Panc1 (cell line): ENCODE measurements around the gene NTRK2. TPM values are rescaled to one million over a fixed set of nuclear protein-coding genes. Genes with fewer than 3 reads are reported as not detected.

ENCODE experiments used
- ATAC-seq: fragments of 200-7000 bp; cut with Tn5 transposase; 2 replicates; pipeline ENCODE4 v1.9.1; 2020; ENCODE audit warnings: mild to moderate bottlenecking, moderate library complexity
- BruUV-seq: library from RNA; stranded (reverse); fragments of 400-500 nt; replicated peaks from 2 replicates; lab custom pipeline; 2021; lab: Mats Ljungman, UMichigan
- CTCF ChIA-PET: fragments of 300-600 bp; sonication (Branson Sonifier 250); formaldehyde crosslinking; loops from one replicate; lab custom pipeline; 2022; ENCODE audit warnings: antibody characterized with exemption; lab: Charles Lee
- POLR2A ChIA-PET: fragments of 300-600 bp; sonication (Branson Sonifier 250); formaldehyde crosslinking; loops from one replicate; lab custom pipeline; 2022; ENCODE audit warnings: antibody characterized with exemption; lab: Charles Lee
- DNase-seq: peaks from one replicate; pipeline ENCODE4 v3.0.0-alpha.2; 2010; ENCODE audit warnings: low read depth, low spot score
- H3K27ac ChIP-seq: 2 replicates; pipeline ENCODE4 v1.5.1; 2011; ENCODE audit warnings: mild to moderate bottlenecking, low read length, inconsistent platforms
- H3K27me3 ChIP-seq: fragments of 200-500 bp; sonication (Bioruptor generic); 2 replicates; pipeline ENCODE4 v1.6.0; 2014; ENCODE audit warnings: low read length, inconsistent platforms; ENCODE audit not compliant: control insufficient read depth, insufficient read depth
- H3K36me3 ChIP-seq: fragments of 200-500 bp; sonication (Bioruptor generic); 2 replicates; pipeline ENCODE4 v1.5.1; 2014; ENCODE audit warnings: inconsistent platforms, mild to moderate bottlenecking, low read length, moderate library complexity; ENCODE audit not compliant: control insufficient read depth, insufficient read depth
- H3K4me1 ChIP-seq: 2 replicates; pipeline ENCODE4 v1.5.1; 2011; ENCODE audit warnings: inconsistent platforms, mild to moderate bottlenecking, low read length, moderate library complexity; ENCODE audit not compliant: control insufficient read depth, insufficient read depth
- H3K4me3 ChIP-seq, 2 experiments: 2 replicates each; pipeline ENCODE4 v1.5.1; 2011 to 2012; ENCODE audit warnings: low read depth in 2 of 2, low read length in 2 of 2, mild to moderate bottlenecking in 2 of 2, inconsistent platforms in 1 of 2, moderate library complexity in 1 of 2
- H3K9me3 ChIP-seq: fragments of 200-500 bp; sonication (Bioruptor generic); 2 replicates; pipeline ENCODE4 v1.5.1; 2014; ENCODE audit warnings: low read depth, mild to moderate bottlenecking, inconsistent platforms, low read length, moderate library complexity; ENCODE audit not compliant: control insufficient read depth, insufficient read depth
- CTCF ChIP-seq: fragments of 450-650 bp; IDR thresholded peaks from 2 replicates; pipeline ENCODE4 v1.5.1; 2017; ENCODE audit warnings: mild to moderate bottlenecking
- POLR2AphosphoS5 ChIP-seq: IDR thresholded peaks from 2 replicates; pipeline ENCODE4 v1.6.1; 2012; ENCODE audit warnings: mild to moderate bottlenecking, low read depth, low read length, moderate library complexity
- REST ChIP-seq, 2 experiments: IDR thresholded peaks; 2 replicates each; pipeline ENCODE4 v1.6.1; 2011 to 2012; ENCODE audit warnings: low read depth in 2 of 2, control low read depth in 1 of 2, low read length in 1 of 2, mild to moderate bottlenecking in 1 of 2, moderate library complexity in 1 of 2; ENCODE audit not compliant: insufficient read depth in 1 of 2
- SIN3A ChIP-seq: IDR thresholded peaks from 2 replicates; pipeline ENCODE4 v1.6.1; 2012; ENCODE audit warnings: low read depth, mild to moderate bottlenecking, low read length, moderate library complexity, borderline replicate concordance; ENCODE audit not compliant: insufficient read depth
- TCF7L2 ChIP-seq: IDR thresholded peaks from 2 replicates; pipeline ENCODE4 v1.6.1; 2011; ENCODE audit warnings: mild to moderate bottlenecking, low read depth, low read length, inconsistent platforms
- in situ Hi-C: cut with HindIII; loops from 2 replicates; pipeline ENCODE4 v1.10.0; 2016; ENCODE audit warnings: low sequenced_read_pairs, low pct_unique_long_range_greater_than_20kb
- intact Hi-C: fragments of 100-400 bp; cut with micrococcal nuclease; formaldehyde crosslinking; loops from one replicate; pipeline ENCODE4 v1.10.0; 2022; ENCODE audit not compliant: unreplicated experiment
- total RNA-seq: library from RNA; stranded (reverse); gene quantifications from one replicate; pipeline ENCODE4 v1.2.1, GENCODE V29; 2021; ENCODE audit not compliant: unreplicated experiment

NTRK2 gene
- total RNA-seq, 1 experiment from 2014 or later = 0.23 TPM

DNA sequence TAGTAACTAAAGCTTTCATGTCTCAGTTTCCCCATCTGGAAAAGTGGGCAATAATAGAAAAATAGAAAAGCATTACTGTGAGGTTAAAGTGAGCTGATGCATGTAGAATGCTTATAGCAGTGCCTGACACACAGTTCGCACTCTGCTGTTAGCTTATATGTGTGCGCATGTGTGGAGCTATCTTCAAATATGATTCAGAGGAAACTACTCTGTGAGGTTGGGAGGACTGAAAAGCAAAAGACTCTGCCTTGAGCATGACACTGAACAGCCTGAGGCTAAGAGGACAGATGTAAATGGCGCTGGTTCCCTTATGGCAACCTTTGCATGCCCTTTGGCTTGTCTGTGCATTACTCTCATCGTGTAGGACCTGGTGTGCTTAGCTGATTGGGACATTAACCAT lies 19.4 kb downstream of the NTRK2 start:
- Histone ChIP-seq H3K27me3 (no peaks in the 10 kb centered on the region), H3K9me3 (no peaks in the 10 kb centered on the region), H3K36me3 (no peaks in the 10 kb centered on the region), H3K4me1 (no peaks in the 10 kb centered on the region), H3K27ac (no peak overlapping the region), H3K4me3 (no peak overlapping the region)
- CTCF ChIA-PET = no interaction called here
- no peak for DNase-seq
- ATAC-seq = no peak
- intact Hi-C loops (no loop called here), in situ Hi-C loops (no loop called here)
- BruUV-seq = no TSS peak
- POLR2A ChIA-PET = no interaction called here
- TF ChIP-seq CTCF (no peak), REST (IDR thresholded peaks at IDR 0.05; ENCODE audit: insufficient read depth in 1 of 2, low read depth in 2 of 2, low read length in 1 of 2) (no peak), SIN3A (no peak), TCF7L2 (no peak), POLR2AphosphoS5 (no peak)

DNA sequence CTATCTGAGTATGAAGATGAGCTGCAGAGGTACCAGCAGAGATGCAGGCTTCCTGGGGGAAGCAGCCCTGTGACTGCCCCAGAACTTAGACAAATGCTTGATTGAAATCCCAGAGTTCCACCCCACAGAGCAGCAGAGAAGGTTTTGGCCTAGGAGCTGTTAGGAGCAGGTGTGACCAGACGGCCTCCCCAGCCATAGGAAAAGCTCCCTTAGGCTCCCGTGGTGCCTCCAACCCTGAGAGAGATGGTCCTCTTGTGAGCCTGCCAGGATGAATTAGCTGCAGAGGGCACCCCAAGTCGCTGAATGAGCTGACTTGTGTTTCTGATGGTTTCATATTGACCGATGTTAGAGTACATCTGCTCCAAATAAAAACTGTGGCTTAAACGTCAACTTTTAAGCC lies 22.1 kb downstream of the NTRK2 start:
- no peak for TF ChIP-seq SIN3A
- no peak for TF ChIP-seq CTCF
- in situ Hi-C loops (no loop called here), intact Hi-C loops (no loop called here)
- no peak overlapping the region for H3K27ac ChIP-seq
- CTCF ChIA-PET = no interaction called here
- H3K27me3 ChIP-seq = no peaks in the 10 kb centered on the region
- POLR2A ChIA-PET = no interaction called here
- H3K4me3 ChIP-seq = no peak overlapping the region
- ATAC-seq (no peak), DNase-seq (no peak)
- no peaks in the 10 kb centered on the region for H3K36me3 ChIP-seq
- H3K4me1 ChIP-seq = no peaks in the 10 kb centered on the region
- H3K9me3 ChIP-seq = no peaks in the 10 kb centered on the region
- no TSS peak for BruUV-seq
